NCI-H2227 treated with DMSO at 0.1 percent for 48 hours (cell line): ENCODE data around the gene PIM1.
A peak's percentile ranks its signal among the peaks of the same experiment; 100 is the strongest.

Source experiments
- DNase-seq: peaks from one replicate; lab custom pipeline; 2025; lab: John Stamatoyannopoulos, UW

PIM1 gene

GRCh38 chr6:37137201-37138090, 32.5 kb upstream of the PIM1 start:
- no peak for DNase-seq

- DNase-seq: no peak
Measured at GRCh38 chr6:37138856-37139229, 31.1 kb upstream of the PIM1 start.

- DNase-seq: no peak
Measured at GRCh38 chr6:37139230-37139962, 30.6 kb upstream of the PIM1 start.

GRCh38 chr6:37140145-37140544, 29.8 kb upstream of the PIM1 start:
- no peak for DNase-seq

GRCh38 chr6:37141281-37142049, 28.5 kb upstream of the PIM1 start:
- peak; percentile 25 for DNase-seq

GRCh38 chr6:37142050-37142614, 27.8 kb upstream of the PIM1 start:
- DNase-seq: no peak

GRCh38 chr6:37143585-37143984, 26.4 kb upstream of the PIM1 start:
- no peak for DNase-seq

GRCh38 chr6:37145443-37145842, 24.5 kb upstream of the PIM1 start:
- DNase-seq: no peak

GRCh38 chr6:37146735-37147157, 23.2 kb upstream of the PIM1 start:
- DNase-seq: no peak

- DNase-seq: no peak
Measured at GRCh38 chr6:37149745-37150144, 20.2 kb upstream of the PIM1 start.

GRCh38 chr6:37150314-37150713, 19.6 kb upstream of the PIM1 start:
- no peak for DNase-seq

- DNase-seq: no peak
Measured at GRCh38 chr6:37155394-37156312, 14.3 kb upstream of the PIM1 start.

GRCh38 chr6:37158508-37158907, 11.4 kb upstream of the PIM1 start:
- DNase-seq: no peak

GRCh38 chr6:37160922-37161778, 8.8 kb upstream of the PIM1 start:
- peak; percentile 70 for DNase-seq

GRCh38 chr6:37162740-37163139, 7.2 kb upstream of the PIM1 start:
- no peak for DNase-seq

- DNase-seq: no peak
Measured at GRCh38 chr6:37168163-37168758, 1.7 kb upstream of the PIM1 start.

GRCh38 chr6:37168811-37169495, 999 bp upstream of the PIM1 start:
- DNase-seq: peak; percentile 58

GRCh38 chr6:37170273-37171200, 585 bp downstream of the PIM1 start:
- peak; percentile 63 for DNase-seq
